Karpas-422 (cell line): Measurements from ENCODE around the gene PCDH9. TPM values are rescaled to one million over a fixed set of nuclear protein-coding genes. Genes with fewer than 3 reads are reported as not detected.

ENCODE experiments used
- DNase-seq: peaks from one replicate; pipeline ENCODE4 v3.0.0-alpha.2; 2015
- H2AFZ ChIP-seq: fragments of 200-600 bp; sonication (generic); 2 replicates; pipeline ENCODE4 v1.6.1; 2014; ENCODE audit warnings: antibody characterized with exemption, low read length, mixed read lengths
- H3K27ac ChIP-seq: fragments of 200-600 bp; sonication (generic); 2 replicates; pipeline ENCODE4 v1.5.1; 2014; ENCODE audit warnings: mild to moderate bottlenecking, low read length, moderate library complexity
- H3K27me3 ChIP-seq: fragments of 200-600 bp; sonication (generic); 2 replicates; pipeline ENCODE4 v1.6.1; 2014; ENCODE audit warnings: low read length, mixed read lengths
- H3K36me3 ChIP-seq: fragments of 200-600 bp; sonication (generic); 2 replicates; pipeline ENCODE4 v1.6.1; 2014; ENCODE audit warnings: low read length, mixed read lengths; ENCODE audit not compliant: insufficient read depth
- H3K4me1 ChIP-seq: fragments of 200-600 bp; sonication (generic); 2 replicates; pipeline ENCODE4 v1.6.1; 2014; ENCODE audit warnings: mild to moderate bottlenecking, low read length, mixed read lengths
- H3K4me2 ChIP-seq: fragments of 200-600 bp; sonication (generic); 2 replicates; pipeline ENCODE4 v1.6.1; 2014; ENCODE audit warnings: low read length, low read depth, mild to moderate bottlenecking; ENCODE audit not compliant: poor library complexity, severe bottlenecking
- H3K4me3 ChIP-seq: fragments of 200-600 bp; sonication (generic); 2 replicates; pipeline ENCODE4 v1.5.1; 2014; ENCODE audit warnings: mild to moderate bottlenecking, antibody characterized with exemption, low read length, mixed read lengths
- H3K79me2 ChIP-seq: fragments of 200-600 bp; sonication (generic); 2 replicates; pipeline ENCODE4 v1.6.1; 2014; ENCODE audit warnings: mild to moderate bottlenecking, low read length, mixed read lengths
- H3K9ac ChIP-seq: fragments of 200-600 bp; sonication (generic); 2 replicates; pipeline ENCODE4 v1.6.0; 2014; ENCODE audit warnings: low read length
- H3K9me2 ChIP-seq: fragments of 200-600 bp; sonication (generic), shearing (Covaris generic); replicated peaks from 2 replicates; pipeline ENCODE4 v1.6.0; 2014; ENCODE audit warnings: mild to moderate bottlenecking, low read length, moderate library complexity; ENCODE audit not compliant: insufficient read depth
- H3K9me3 ChIP-seq: fragments of 300-700, 200-600 bp; sonication (generic); 2 replicates; pipeline ENCODE4 v1.6.1; 2014; ENCODE audit warnings: low read length, mixed read lengths
- H4K20me1 ChIP-seq: fragments of 200-600 bp; sonication (generic); 2 replicates; pipeline ENCODE4 v1.6.1; 2014; ENCODE audit warnings: mild to moderate bottlenecking, antibody characterized with exemption, low read length, low read depth; ENCODE audit not compliant: insufficient read depth
- total RNA-seq: library from RNA; depleted of rRNA; stranded (reverse); fragments of >200 nt; shearing (Covaris generic); gene quantifications from 2 replicates; pipeline ENCODE4 v1.2.3, GENCODE V29; 2014; ENCODE audit warnings: low replicate concordance

The PCDH9 gene
- total RNA-seq, 1 experiment from 2014 or later = 5.8 TPM

GRCh38 chr13:66586489-66586888 lies 643.6 kb downstream of the PCDH9 start:
- no peak for DNase-seq
- Histone ChIP-seq H2AFZ (no peak overlapping the region), H3K4me3 (no peak overlapping the region), H3K9ac (no peak overlapping the region), H4K20me1 (no peaks in the 10 kb centered on the region), H3K36me3 (no peaks in the 10 kb centered on the region), H3K4me1 (no peaks in the 10 kb centered on the region), H3K27me3 (no peaks in the 10 kb centered on the region), H3K4me2 (no peak overlapping the region), H3K9me3 (peaks cover 6% of the 10 kb centered on the region; the same call in 1 of the 2 replicates), H3K79me2 (no peaks in the 10 kb centered on the region), H3K27ac (no peak overlapping the region), H3K9me2 (no peaks in the 10 kb centered on the region)

GRCh38 chr13:66585669-66586203 lies 644.4 kb downstream of the PCDH9 start:
- Histone ChIP-seq H3K4me1 (no peaks in the 10 kb centered on the region), H3K4me2 (no peak overlapping the region), H3K9me2 (no peaks in the 10 kb centered on the region), H3K27ac (no peak overlapping the region), H3K27me3 (no peaks in the 10 kb centered on the region), H3K4me3 (no peak overlapping the region), H3K9ac (no peak overlapping the region), H3K36me3 (no peaks in the 10 kb centered on the region), H3K79me2 (no peaks in the 10 kb centered on the region), H4K20me1 (no peaks in the 10 kb centered on the region), H2AFZ (peak overlapping the region; percentile 65; the same call in 1 of the 2 replicates), H3K9me3 (peaks cover 6% of the 10 kb centered on the region; the same call in 1 of the 2 replicates)
- DNase-seq = no peak

DNA sequence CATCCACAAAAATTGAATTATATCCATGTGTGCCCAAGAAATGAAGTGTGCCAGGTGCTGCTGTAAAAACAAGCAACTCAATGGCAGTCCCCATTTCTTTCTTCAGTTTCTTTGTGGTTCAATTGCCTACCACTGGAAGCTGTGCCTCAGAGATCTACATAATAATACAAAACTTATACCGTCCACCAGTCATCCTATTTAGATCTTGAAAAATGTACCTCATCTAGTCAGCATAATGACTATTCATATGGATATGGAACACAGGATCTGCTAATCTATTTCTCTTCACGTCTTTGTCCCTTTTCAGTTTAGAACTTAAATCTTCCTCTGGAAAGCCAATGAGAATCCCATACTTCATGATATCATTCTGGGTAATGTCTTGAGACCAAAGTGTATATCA lies 648.5 kb downstream of the PCDH9 start:
- H3K4me1 ChIP-seq = no peaks in the 10 kb centered on the region
- no peaks in the 10 kb centered on the region for H3K79me2 ChIP-seq
- no peak overlapping the region for H3K9ac ChIP-seq
- no peak overlapping the region for H2AFZ ChIP-seq
- H3K4me3 ChIP-seq = no peak overlapping the region
- no peak overlapping the region for H3K27ac ChIP-seq
- no peak for DNase-seq
- H4K20me1 ChIP-seq = no peaks in the 10 kb centered on the region
- H3K4me2 ChIP-seq = no peak overlapping the region
- no peaks in the 10 kb centered on the region for H3K36me3 ChIP-seq
- H3K9me2 ChIP-seq = no peaks in the 10 kb centered on the region
- H3K27me3 ChIP-seq = no peaks in the 10 kb centered on the region
- H3K9me3 ChIP-seq = peaks cover 6% of the 10 kb centered on the region; the same call in 1 of the 2 replicates

- no peak overlapping the region for H3K4me2 ChIP-seq
- H4K20me1 ChIP-seq = no peaks in the 10 kb centered on the region
- no peak overlapping the region for H3K9ac ChIP-seq
- no peak overlapping the region for H3K4me3 ChIP-seq
- no peaks in the 10 kb centered on the region for H3K4me1 ChIP-seq
- no peaks in the 10 kb centered on the region for H3K9me2 ChIP-seq
- H3K27me3 ChIP-seq = no peaks in the 10 kb centered on the region
- no peak overlapping the region for H3K27ac ChIP-seq
- no peak for DNase-seq
- H3K36me3 ChIP-seq = no peaks in the 10 kb centered on the region
- H2AFZ ChIP-seq = peak overlapping the region; percentile 51
- no peaks in the 10 kb centered on the region for H3K79me2 ChIP-seq
- peaks cover 3% of the 10 kb centered on the region; the same call in 1 of the 2 replicates for H3K9me3 ChIP-seq
These were observed 651.8 kb downstream of the PCDH9 start for GRCh38 chr13:66578305-66578704.

GRCh38 chr13:66577358-66577757 lies 652.8 kb downstream of the PCDH9 start:
- peaks cover 3% of the 10 kb centered on the region; the same call in 1 of the 2 replicates for H3K9me3 ChIP-seq
- no peak overlapping the region for H3K9ac ChIP-seq
- no peak overlapping the region for H3K27ac ChIP-seq
- no peaks in the 10 kb centered on the region for H3K4me1 ChIP-seq
- DNase-seq = no peak
- no peaks in the 10 kb centered on the region for H3K79me2 ChIP-seq
- no peak overlapping the region for H3K4me2 ChIP-seq
- no peaks in the 10 kb centered on the region for H3K9me2 ChIP-seq
- H3K36me3 ChIP-seq = no peaks in the 10 kb centered on the region
- H3K27me3 ChIP-seq = no peaks in the 10 kb centered on the region
- H3K4me3 ChIP-seq = no peak overlapping the region
- no peaks in the 10 kb centered on the region for H4K20me1 ChIP-seq
- no peak overlapping the region for H2AFZ ChIP-seq

GRCh38 chr13:66576381-66576780 lies 653.8 kb downstream of the PCDH9 start:
- Histone ChIP-seq H4K20me1 (no peaks in the 10 kb centered on the region), H3K36me3 (no peaks in the 10 kb centered on the region), H3K27me3 (no peaks in the 10 kb centered on the region), H3K4me3 (no peak overlapping the region), H3K27ac (no peak overlapping the region), H3K9me3 (peaks cover 3% of the 10 kb centered on the region; the same call in 1 of the 2 replicates), H2AFZ (no peak overlapping the region), H3K79me2 (no peaks in the 10 kb centered on the region), H3K9ac (no peak overlapping the region), H3K9me2 (no peaks in the 10 kb centered on the region), H3K4me2 (no peak overlapping the region), H3K4me1 (no peaks in the 10 kb centered on the region)
- no peak for DNase-seq

DNA sequence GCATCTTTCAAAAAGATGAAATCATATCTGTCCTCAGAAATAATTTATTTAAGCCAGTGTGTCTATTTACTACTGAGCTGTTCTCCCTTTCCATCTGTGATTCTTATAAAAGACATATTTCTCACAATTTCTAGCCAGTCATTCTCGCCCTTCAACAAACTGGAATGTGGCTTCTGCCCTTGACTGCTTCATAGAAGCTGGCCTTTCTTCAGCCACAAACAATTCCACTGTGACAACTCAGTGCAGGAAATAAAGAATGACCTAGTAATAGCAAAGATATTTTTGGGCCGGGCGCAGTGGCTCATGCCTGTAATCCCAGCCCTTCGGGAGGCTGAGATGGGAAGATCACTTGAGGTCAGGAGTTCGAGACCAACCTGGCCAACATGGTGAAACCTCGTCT lies 655.5 kb downstream of the PCDH9 start:
- Histone ChIP-seq H3K27ac (no peak overlapping the region), H4K20me1 (no peaks in the 10 kb centered on the region), H3K4me3 (no peak overlapping the region), H3K4me1 (no peaks in the 10 kb centered on the region), H3K79me2 (no peaks in the 10 kb centered on the region), H3K36me3 (no peaks in the 10 kb centered on the region), H3K9me2 (no peaks in the 10 kb centered on the region), H3K4me2 (no peak overlapping the region), H3K9me3 (peaks cover 3% of the 10 kb centered on the region; the same call in 1 of the 2 replicates), H3K27me3 (no peaks in the 10 kb centered on the region), H2AFZ (no peak overlapping the region), H3K9ac (no peak overlapping the region)
- peak; percentile 32 for DNase-seq

DNA sequence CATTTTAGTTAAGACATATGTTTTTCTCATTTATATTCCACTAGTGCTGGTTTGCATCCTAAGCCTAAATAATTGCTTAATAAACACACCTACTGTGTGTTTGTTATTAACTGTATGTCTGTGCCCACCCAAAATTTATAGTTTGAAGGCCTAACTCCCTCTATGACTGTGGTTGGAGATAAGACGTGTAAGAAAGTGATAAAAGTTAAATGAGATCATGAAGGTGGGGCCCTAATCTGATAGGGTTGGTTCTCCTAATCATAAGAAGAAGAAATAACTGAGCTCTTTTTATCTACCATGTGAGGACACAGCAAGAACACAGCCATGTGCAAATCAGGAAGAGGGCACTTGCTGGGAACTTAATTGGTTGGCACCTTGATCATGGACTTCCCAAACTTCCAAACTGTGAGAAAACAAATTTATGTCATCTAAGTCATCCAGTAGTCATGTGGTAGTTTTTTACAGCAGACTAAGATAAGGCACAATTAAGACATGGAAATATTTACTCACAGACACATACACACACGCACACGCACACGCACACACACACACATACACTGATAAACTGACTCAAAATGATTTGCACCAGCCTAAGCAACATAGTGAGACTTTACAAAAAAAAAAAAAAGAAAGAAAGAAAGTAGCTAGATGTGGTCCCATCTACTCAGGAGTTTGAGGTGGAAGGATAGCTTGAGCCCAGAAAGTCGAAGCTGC lies 662.1 kb downstream of the PCDH9 start:
- H3K27ac ChIP-seq = no peak overlapping the region
- no peaks in the 10 kb centered on the region for H3K4me1 ChIP-seq
- H2AFZ ChIP-seq = no peak overlapping the region
- H3K4me3 ChIP-seq = no peak overlapping the region
- no peaks in the 10 kb centered on the region for H3K27me3 ChIP-seq
- H3K9me2 ChIP-seq = no peaks in the 10 kb centered on the region
- DNase-seq = no peak
- H3K79me2 ChIP-seq = no peaks in the 10 kb centered on the region
- peaks cover 3% of the 10 kb centered on the region; the same call in 1 of the 2 replicates for H3K9me3 ChIP-seq
- no peak overlapping the region for H3K4me2 ChIP-seq
- H4K20me1 ChIP-seq = no peaks in the 10 kb centered on the region
- H3K36me3 ChIP-seq = no peaks in the 10 kb centered on the region
- no peak overlapping the region for H3K9ac ChIP-seq
